Spleen (tissue), 11 donors: ENCODE data around the gene MACROD2. TPM values are rescaled to one million over a fixed set of nuclear protein-coding genes. Genes with fewer than 3 reads are reported as not detected.

Experiments
- DNase-seq: peaks from one replicate; pipeline ENCODE4 v3.0.0-alpha.2; 2020
- H3K27ac ChIP-seq, 8 donors: fragments of 200-600 bp; sonication (generic) in 7 of 8; 1 replicate in 4 of 8; 2 replicates in 4 of 8; pipeline versions ENCODE4 v1.5.0 to v1.8.0; 2016 to 2021; ENCODE audit warnings: inconsistent platforms in 4 of 8, mild to moderate bottlenecking in 4 of 8, moderate library complexity in 1 of 8
- H3K27me3 ChIP-seq, 7 donors: fragments of 200-600 bp; sonication (generic) in 6 of 7; replicated peaks in 1 of 7; 1 replicate in 4 of 7; 2 replicates in 3 of 7; pipeline versions ENCODE4 v1.5.0 to v1.8.0; 2016 to 2021; ENCODE audit warnings: inconsistent platforms in 3 of 7, mild to moderate bottlenecking in 1 of 7
- H3K36me3 ChIP-seq, 6 donors: fragments of 200-600 bp; sonication (generic) in 5 of 6; 1 replicate in 4 of 6; 2 replicates in 2 of 6; pipeline versions ENCODE4 v1.5.0 to v1.8.0; 2016 to 2021; ENCODE audit warnings: inconsistent platforms in 2 of 6
- H3K4me1 ChIP-seq, 6 donors: fragments of 200-600 bp; sonication (generic) in 5 of 6; 1 replicate in 3 of 6; 2 replicates in 3 of 6; pipeline versions ENCODE4 v1.5.0 to v1.8.0; 2016 to 2021; ENCODE audit warnings: inconsistent platforms in 3 of 6
- H3K4me3 ChIP-seq, 8 donors: fragments of 200-600 bp; sonication (generic) in 7 of 8; 1 replicate in 4 of 8; 2 replicates in 4 of 8; pipeline versions ENCODE4 v1.5.0 to v1.8.0; 2016 to 2021; ENCODE audit warnings: inconsistent platforms in 4 of 8, mild to moderate bottlenecking in 4 of 8, moderate library complexity in 2 of 8
- H3K9me3 ChIP-seq, 8 donors: fragments of 200-600 bp; sonication (generic) in 7 of 8; 1 replicate in 4 of 8; 2 replicates in 4 of 8; pipeline versions ENCODE4 v1.5.0 to v1.8.0; 2016 to 2021; ENCODE audit warnings: inconsistent platforms in 4 of 8
- POLR2A ChIP-seq, 3 donors: fragments of 450-650 bp; IDR thresholded peaks; one replicate each; pipeline ENCODE4 v1.5.1; 2017; ENCODE audit warnings: antibody characterized with exemption in 3 of 3, mild to moderate bottlenecking in 1 of 3
- POLR2AphosphoS5 ChIP-seq, 3 donors: sonication (generic); formaldehyde crosslinking; IDR thresholded peaks; one replicate each; pipeline ENCODE4 v1.5.1; 2017; ENCODE audit warnings: antibody characterized with exemption in 3 of 3
- WGBS, 5 donors: extraction: QIAGEN DNeasy Blood & Tissue Kit in 3 of 5; methylation state at CpG; one replicate each; pipeline versions ENCODE4 v1.1.5 to v1.1.7; 2013 to 2018; 5-methylcytosine and 5-hydroxymethylcytosine counted together
- intact Hi-C: fragments of 100-400 bp; cut with DNase I; formaldehyde crosslinking; loops from one replicate; pipeline ENCODE4 v1.15.0; 2023; ENCODE audit warnings: low total_unique reads
- polyA plus RNA-seq, 3 donors: library from polyadenylated mRNA; stranded (reverse); fragments of 200-250 nt; gene quantifications; one replicate each; pipeline ENCODE4 v1.2.1, GENCODE V29; 2013
- total RNA-seq, 7 donors: library from RNA; depleted of rRNA in 3 of 7; stranded (reverse); fragments of >200 nt in 3 of 7; fragmentation: NEBNext Ultra II Directional in 4 of 7; extraction: Animal tissue kit (Norgen Biotek cat#: 25700) in 4 of 7; gene quantifications; one replicate each; pipeline versions ENCODE4 v1.1.0 to v1.2.1, GENCODE V29; 2016 to 2021
- TF ChIP-seq, protein P1 (sequence below), 11 experiments: fragments of 200-600 bp in 7 of 11; fragments of 450-650 bp in 4 of 11; sonication (generic) in 4 of 11; IDR thresholded peaks in 8 of 11; conservative IDR thresholded peaks in 3 of 11; 1 replicate in 7 of 11; 2 replicates in 4 of 11; pipeline versions ENCODE4 v1.4.0 to v1.8.0; 2016 to 2021; ENCODE audit warnings: antibody characterized with exemption in 11 of 11, inconsistent platforms in 4 of 11, mild to moderate bottlenecking in 1 of 11
- donor health status: healthy with polysubstance abuse.
- donor health status: DM: no; HTN: no; CAD: no; lungs with moderate emphysema.
- donor health status: DM: no; HTN: no; CAD: no.
- donor health status: Bipolar disorder and iron deficiency.
- donor health status: healthy.
- donor health status: DM: no; HTN: no; CAD: no.
- donor health status: DM: yes; HTN: yes; CAD: no.

Gene MACROD2
- total and polyA plus RNA-seq, 10 donors, result 1.5 to 4.7 (median 3.4) TPM

- TF ChIP-seq, protein P1, sequence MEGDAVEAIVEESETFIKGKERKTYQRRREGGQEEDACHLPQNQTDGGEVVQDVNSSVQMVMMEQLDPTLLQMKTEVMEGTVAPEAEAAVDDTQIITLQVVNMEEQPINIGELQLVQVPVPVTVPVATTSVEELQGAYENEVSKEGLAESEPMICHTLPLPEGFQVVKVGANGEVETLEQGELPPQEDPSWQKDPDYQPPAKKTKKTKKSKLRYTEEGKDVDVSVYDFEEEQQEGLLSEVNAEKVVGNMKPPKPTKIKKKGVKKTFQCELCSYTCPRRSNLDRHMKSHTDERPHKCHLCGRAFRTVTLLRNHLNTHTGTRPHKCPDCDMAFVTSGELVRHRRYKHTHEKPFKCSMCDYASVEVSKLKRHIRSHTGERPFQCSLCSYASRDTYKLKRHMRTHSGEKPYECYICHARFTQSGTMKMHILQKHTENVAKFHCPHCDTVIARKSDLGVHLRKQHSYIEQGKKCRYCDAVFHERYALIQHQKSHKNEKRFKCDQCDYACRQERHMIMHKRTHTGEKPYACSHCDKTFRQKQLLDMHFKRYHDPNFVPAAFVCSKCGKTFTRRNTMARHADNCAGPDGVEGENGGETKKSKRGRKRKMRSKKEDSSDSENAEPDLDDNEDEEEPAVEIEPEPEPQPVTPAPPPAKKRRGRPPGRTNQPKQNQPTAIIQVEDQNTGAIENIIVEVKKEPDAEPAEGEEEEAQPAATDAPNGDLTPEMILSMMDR (IDR thresholded peaks at IDR 0.05 in 8 of 11, conservative IDR thresholded peaks at IDR 0.05 in 3 of 11), result no peak
- TF ChIP-seq POLR2A (IDR thresholded peaks at IDR 0.05), result no peak
- TF ChIP-seq POLR2AphosphoS5 (IDR thresholded peaks at IDR 0.05), result no peak
- no peaks in the 10 kb centered on the region for H3K27me3 ChIP-seq
- no peak for DNase-seq
- H3K4me1 ChIP-seq, result no peaks in the 10 kb centered on the region
- no peak overlapping the region for H3K4me3 ChIP-seq
- H3K9me3 ChIP-seq, result no peaks in the 10 kb centered on the region
- no peak overlapping the region for H3K27ac ChIP-seq
- intact Hi-C loops, result no loop called here
- no peaks in the 10 kb centered on the region for H3K36me3 ChIP-seq
Measured at GRCh38 chr20:14859627-14860026, 864.3 kb downstream of the MACROD2 start.

- no peak for DNase-seq
- Histone ChIP-seq H3K36me3 (no peaks in the 10 kb centered on the region), H3K27me3 (no peaks in the 10 kb centered on the region), H3K9me3 (no peaks in the 10 kb centered on the region), H3K27ac (no peak overlapping the region), H3K4me3 (no peak overlapping the region), H3K4me1 (no peaks in the 10 kb centered on the region)
- intact Hi-C loops, result no loop called here
- TF ChIP-seq, protein P1 (IDR thresholded peaks at IDR 0.05 in 8 of 11, conservative IDR thresholded peaks at IDR 0.05 in 3 of 11), result no peak
- TF ChIP-seq POLR2AphosphoS5 (IDR thresholded peaks at IDR 0.05) (no peak), POLR2A (IDR thresholded peaks at IDR 0.05) (no peak)
- WGBS, 5 donors, result 15 to 32% (median 25%) methylated on average over 4 of the region's 4 CpGs
Measured at GRCh38 chr20:14860410-14860814, 865.1 kb downstream of the MACROD2 start.

DNA sequence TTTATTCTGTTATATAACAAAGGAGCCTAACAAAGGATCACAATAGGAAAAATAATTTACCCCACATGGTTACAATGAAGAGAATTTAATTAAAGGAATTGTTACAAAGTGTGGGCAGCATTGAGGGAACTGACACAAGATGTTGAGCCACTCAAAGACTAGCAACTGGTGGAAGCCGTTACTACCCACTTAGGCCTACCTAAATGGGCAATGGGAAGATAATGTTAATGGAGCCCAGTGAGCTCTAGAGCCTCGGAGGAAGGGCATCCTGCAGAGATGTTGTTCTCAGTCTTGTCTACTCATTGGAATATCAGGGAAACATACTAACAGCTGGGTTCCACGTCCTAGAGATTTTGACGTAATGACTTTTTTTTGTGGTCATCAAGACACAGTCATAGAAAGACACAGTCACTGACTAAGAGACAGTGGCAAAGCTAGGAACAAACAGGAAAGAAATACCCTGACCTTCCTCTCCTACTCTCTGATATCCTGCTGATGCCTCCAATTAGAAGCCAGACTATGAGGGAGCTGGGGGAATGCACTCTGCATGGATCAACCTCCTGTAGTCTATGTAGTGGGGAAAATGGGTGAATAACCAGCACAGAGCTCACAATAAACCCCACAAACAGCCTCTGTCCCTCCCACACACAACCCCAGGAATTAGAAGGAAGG, 865.8 kb downstream of the MACROD2 start:
- no peak overlapping the region for H3K27ac ChIP-seq
- intact Hi-C loops, result no loop called here
- H3K4me1 ChIP-seq, result no peaks in the 10 kb centered on the region
- TF ChIP-seq POLR2AphosphoS5 (IDR thresholded peaks at IDR 0.05) (no peak), POLR2A (IDR thresholded peaks at IDR 0.05) (no peak)
- TF ChIP-seq, protein P1 (IDR thresholded peaks at IDR 0.05 in 8 of 11, conservative IDR thresholded peaks at IDR 0.05 in 3 of 11), result no peak
- no peaks in the 10 kb centered on the region for H3K27me3 ChIP-seq
- H3K36me3 ChIP-seq, result no peaks in the 10 kb centered on the region
- no peak for DNase-seq
- WGBS, 5 donors, result 83 to 93% (median 85%) methylated on average over 4 of the region's 4 CpGs
- no peaks in the 10 kb centered on the region for H3K9me3 ChIP-seq
- no peak overlapping the region for H3K4me3 ChIP-seq

DNA sequence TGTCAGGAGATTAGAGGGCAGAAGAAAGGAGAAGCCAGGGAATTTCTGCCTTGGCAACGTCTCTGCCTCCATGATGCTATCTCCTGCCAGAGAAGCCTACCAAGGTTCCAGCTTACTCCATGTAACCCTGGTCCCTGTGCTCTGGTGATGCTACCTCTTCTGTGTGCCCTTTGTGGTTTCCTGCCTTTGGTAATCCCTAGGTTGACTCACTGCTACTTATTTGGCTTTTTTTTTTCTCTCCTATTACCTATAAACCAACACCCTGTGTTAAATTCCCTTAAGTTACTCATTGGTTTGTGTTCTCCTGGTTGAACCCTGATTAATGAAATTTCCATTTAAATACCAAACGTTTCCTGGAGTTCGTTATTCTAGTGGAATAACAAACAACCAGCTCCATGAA, 869.9 kb downstream of the MACROD2 start:
- H3K27me3 ChIP-seq, result no peaks in the 10 kb centered on the region
- no peaks in the 10 kb centered on the region for H3K36me3 ChIP-seq
- no peaks in the 10 kb centered on the region for H3K9me3 ChIP-seq
- no peaks in the 10 kb centered on the region for H3K4me1 ChIP-seq
- TF ChIP-seq POLR2AphosphoS5 (IDR thresholded peaks at IDR 0.05), result no peak
- TF ChIP-seq POLR2A (IDR thresholded peaks at IDR 0.05), result no peak
- TF ChIP-seq, protein P1 (IDR thresholded peaks at IDR 0.05 in 8 of 11, conservative IDR thresholded peaks at IDR 0.05 in 3 of 11), result no peak
- no peak overlapping the region for H3K27ac ChIP-seq
- WGBS, 5 donors, result 59 to 82% (median 73%) methylated on average over 3 of the region's 3 CpGs
- intact Hi-C loops, result no loop called here
- no peak overlapping the region for H3K4me3 ChIP-seq
- no peak for DNase-seq
